ENCODE measurements around the gene SLC25A1.
"Not testable (repeated sequence)": the region's sequence is repeated elsewhere in the genome, so short reads cannot be mapped to it uniquely, and the experiment has no call there.

Gene SLC25A1

GRCh38 chr22:19166421-19166820 lies 12.1 kb downstream of the SLC25A1 start:
- no peak for DNase-seq (ENCODE audit: low read depth)

- no peak for DNase-seq (ENCODE audit: low read depth)
These were observed 14.1 kb downstream of the SLC25A1 start for GRCh38 chr22:19164425-19164824.

- not testable (repeated sequence) for DNase-seq (ENCODE audit: low read depth)
These were observed 19.9 kb downstream of the SLC25A1 start for GRCh38 chr22:19158649-19159048.

- not testable (repeated sequence) for DNase-seq (ENCODE audit: low read depth)
These were observed 22.4 kb downstream of the SLC25A1 start for GRCh38 chr22:19156109-19156508.

- DNase-seq (ENCODE audit: low read depth) = no peak
These were observed 25.3 kb downstream of the SLC25A1 start for GRCh38 chr22:19152942-19153883.

GRCh38 chr22:19151329-19152191 lies 27.0 kb downstream of the SLC25A1 start:
- DNase-seq (ENCODE audit: low read depth) = no peak

- no peak for DNase-seq (ENCODE audit: low read depth)
These were observed 27.8 kb downstream of the SLC25A1 start for GRCh38 chr22:19150482-19151328.

- no peak for DNase-seq (ENCODE audit: low read depth)
These were observed 28.5 kb downstream of the SLC25A1 start, which contains the start of gene GSC2 for GRCh38 chr22:19149991-19150390. Gene GSC2, minus strand, starts transcription at chr22:19150292. Its CDS starts 9 bp downstream, at chr22:19150283.

- no peak for DNase-seq (ENCODE audit: low read depth)
These were observed 29.3 kb downstream of the SLC25A1 start for GRCh38 chr22:19149047-19149883.

GRCh38 chr22:19148417-19149046 lies 30.0 kb downstream of the SLC25A1 start:
- no peak for DNase-seq (ENCODE audit: low read depth)

- no peak for DNase-seq (ENCODE audit: low read depth)
These were observed 31.2 kb downstream of the SLC25A1 start for GRCh38 chr22:19147195-19147780.

GRCh38 chr22:19146215-19146968 lies 32.1 kb downstream of the SLC25A1 start:
- DNase-seq (ENCODE audit: low read depth) = no peak

GRCh38 chr22:19143967-19144400 lies 34.6 kb downstream of the SLC25A1 start:
- DNase-seq (ENCODE audit: low read depth) = peak; percentile 34

GRCh38 chr22:19143212-19143611 lies 35.3 kb downstream of the SLC25A1 start:
- no peak for DNase-seq (ENCODE audit: low read depth)

- DNase-seq (ENCODE audit: low read depth) = no peak
These were observed 36.1 kb downstream of the SLC25A1 start for GRCh38 chr22:19142394-19142793.

- DNase-seq (ENCODE audit: low read depth) = no peak
These were observed 38.6 kb downstream of the SLC25A1 start for GRCh38 chr22:19139974-19140373.

GRCh38 chr22:19139001-19139356 lies 39.6 kb downstream of the SLC25A1 start:
- DNase-seq (ENCODE audit: low read depth) = no peak

GRCh38 chr22:19138217-19139000 lies 40.1 kb downstream of the SLC25A1 start:
- DNase-seq (ENCODE audit: low read depth) = no peak

Data from activated T-cell treated with anti-CD3 and anti-CD28 coated beads for 48 hours (primary cell).